Naive thymus-derived CD4-positive, alpha-beta T cell (primary cell): ENCODE data around the gene C1orf52. TPM values are rescaled to one million over a fixed set of nuclear protein-coding genes. Genes with fewer than 3 reads are reported as not detected.

Experiments used
- ATAC-seq: fragments of 150-1000 bp; cut with Tn5 transposase; 2 replicates; pipeline ENCODE4 v1.10.0; 2021; ENCODE audit warnings: mild to moderate bottlenecking, moderate library complexity
- CTCF ChIA-PET: fragments of 350-600 bp; sonication (Branson Sonifier 250); formaldehyde crosslinking; loops from one replicate; lab custom pipeline; 2021; ENCODE audit warnings: antibody characterized with exemption; lab: Charles Lee
- POLR2A ChIA-PET: fragments of 350-600 bp; sonication (Branson Sonifier 250); formaldehyde crosslinking; loops from one replicate; lab custom pipeline; 2021; ENCODE audit warnings: antibody characterized with exemption, inconsistent platforms; lab: Charles Lee
- DNase-seq, 9 donors: peaks; one replicate each; pipeline versions ENCODE4 v3.0.0 to v3.0.0-alpha.2; 2020 to 2022; ENCODE audit warnings: mixed read lengths in 1 of 9
- H3K27ac ChIP-seq: one replicate; pipeline ENCODE4 v1.7.0; 2013; ENCODE audit warnings: mild to moderate bottlenecking, low read depth, low read length, moderate library complexity
- H3K27me3 ChIP-seq, 2 donors: one replicate each; pipeline ENCODE4 v1.7.0; 2013; ENCODE audit warnings: low read length in 2 of 2, mild to moderate bottlenecking in 2 of 2, moderate library complexity in 2 of 2; ENCODE audit not compliant: control insufficient read depth in 2 of 2, insufficient read depth in 2 of 2
- H3K36me3 ChIP-seq, 3 experiments: 1 replicate in 2 of 3; 2 replicates in 1 of 3; pipeline ENCODE4 v1.7.0; 2013; ENCODE audit warnings: low read length in 3 of 3, mild to moderate bottlenecking in 3 of 3, moderate library complexity in 1 of 3; ENCODE audit not compliant: insufficient read depth in 3 of 3, control insufficient read depth in 2 of 3
- H3K4me1 ChIP-seq, 2 donors: one replicate each; pipeline ENCODE4 v1.7.0; 2013; ENCODE audit warnings: low read length in 2 of 2, mild to moderate bottlenecking in 2 of 2, moderate library complexity in 1 of 2; ENCODE audit not compliant: control insufficient read depth in 2 of 2, insufficient read depth in 2 of 2
- H3K4me3 ChIP-seq: 2 replicates; pipeline ENCODE4 v1.7.0; 2013; ENCODE audit warnings: mild to moderate bottlenecking, low read length
- H3K9me3 ChIP-seq, 3 experiments: 1 replicate in 2 of 3; 2 replicates in 1 of 3; pipeline ENCODE4 v1.7.0; 2013; ENCODE audit warnings: low read length in 3 of 3; ENCODE audit not compliant: control insufficient read depth in 2 of 3
- H3K27ac Mint-ChIP-seq, 9 donors: one replicate each; pipeline ENCODE4 v1.8.0; 2020 to 2022; ENCODE audit warnings: mixed read lengths in 9 of 9, mild to moderate bottlenecking in 8 of 9, moderate library complexity in 5 of 9, inconsistent platforms in 2 of 9
- H3K27me3 Mint-ChIP-seq, 5 donors: one replicate each; pipeline ENCODE4 v1.8.0; 2021 to 2022; ENCODE audit warnings: mixed read lengths in 5 of 5, mild to moderate bottlenecking in 1 of 5
- H3K36me3 Mint-ChIP-seq, 5 donors: one replicate each; pipeline ENCODE4 v1.8.0; 2020 to 2022; ENCODE audit warnings: mixed read lengths in 5 of 5, mild to moderate bottlenecking in 3 of 5, inconsistent platforms in 1 of 5
- H3K4me1 Mint-ChIP-seq, 7 donors: one replicate each; pipeline ENCODE4 v1.8.0; 2020 to 2022; ENCODE audit warnings: mixed read lengths in 7 of 7, mild to moderate bottlenecking in 3 of 7, inconsistent platforms in 1 of 7
- H3K4me3 Mint-ChIP-seq, 10 donors: one replicate each; pipeline ENCODE4 v1.8.0; 2020 to 2022; ENCODE audit warnings: mild to moderate bottlenecking in 10 of 10, mixed read lengths in 10 of 10, moderate library complexity in 6 of 10, inconsistent platforms in 2 of 10
- H3K9me3 Mint-ChIP-seq, 11 donors: one replicate each; pipeline ENCODE4 v1.8.0; 2020 to 2022; ENCODE audit warnings: mixed read lengths in 11 of 11, mild to moderate bottlenecking in 4 of 11, inconsistent platforms in 1 of 11, moderate library complexity in 1 of 11
- intact Hi-C, 2 donors: fragments of 100-400 bp; cut with micrococcal nuclease; formaldehyde crosslinking; loops; one replicate each; pipeline ENCODE4 v1.15.1; 2023
- polyA plus RNA-seq, 2 donors: library from polyadenylated mRNA; unstranded; fragments of 300-500 nt; fragmentation: Illumina TruSeq; gene quantifications; one replicate each; pipeline ENCODE4 v1.2.3, GENCODE V29; 2021
- total RNA-seq, 6 experiments: library from RNA in 5 of 6; stranded (reverse) in 5 of 6; gene quantifications; 1 replicate in 5 of 6; 2 replicates in 1 of 6; pipeline ENCODE4 v1.2.3 and lab custom pipeline; 2021 to 2026

Gene C1orf52
- total and polyA plus RNA-seq, 7 experiments from 2014 or later = 25.7 to 55.4 (median 41.6) TPM

- ATAC-seq = no peak
- Mint-ChIP-seq H3K36me3 (no peaks in the 10 kb centered on the region), H3K27ac (no peak overlapping the region), H3K4me3 (no peak overlapping the region), H3K27me3 (peaks cover 0 to 35% (median 0%) of the 10 kb centered on the region in 5 donors), H3K4me1 (no peaks in the 10 kb centered on the region), H3K9me3 (no peaks in the 10 kb centered on the region)
- POLR2A ChIA-PET = interaction anchor here (1.4 kb wide), 1 partner anchor 280 kb away, joined by 3 read pairs; no protein-coding TSS in a partner anchor
- Histone ChIP-seq H3K4me1 (no peaks in the 10 kb centered on the region), H3K27ac (no peak overlapping the region), H3K4me3 (no peak overlapping the region), H3K9me3 (no peaks in the 10 kb centered on the region), H3K27me3 (no peaks in the 10 kb centered on the region), H3K36me3 (no peaks in the 10 kb centered on the region)
- CTCF ChIA-PET = interaction anchor here (0.5 to 1.5 kb wide), 2 partner anchors 30 to 70 kb away, joined by 3 to 5 read pairs; no protein-coding TSS in a partner anchor
- no peak for DNase-seq
- intact Hi-C loops = no loop called here
Observed at GRCh38 chr1:85224734-85225623, 34.5 kb downstream of the C1orf52 start.

- Mint-ChIP-seq H3K36me3 (no peaks in the 10 kb centered on the region), H3K4me1 (no peaks in the 10 kb centered on the region), H3K27me3 (peaks cover 0 to 40% (median 0%) of the 10 kb centered on the region in 5 donors), H3K4me3 (no peak overlapping the region), H3K27ac (no peak overlapping the region), H3K9me3 (no peaks in the 10 kb centered on the region)
- Histone ChIP-seq H3K9me3 (no peaks in the 10 kb centered on the region), H3K36me3 (no peaks in the 10 kb centered on the region), H3K27me3 (no peaks in the 10 kb centered on the region), H3K27ac (no peak overlapping the region), H3K4me3 (no peak overlapping the region), H3K4me1 (no peaks in the 10 kb centered on the region)
- no peak for DNase-seq
- ChIA-PET CTCF (interaction anchor here (1.5 kb wide), 1 partner anchor 30 kb away, joined by 5 read pairs; no protein-coding TSS in a partner anchor), POLR2A (no interaction called here)
- intact Hi-C loops = no loop called here
- ATAC-seq = no peak
Observed at GRCh38 chr1:85224295-85224694, 35.2 kb downstream of the C1orf52 start.

- no peak overlapping the region for H3K27ac Mint-ChIP-seq
- DNase-seq (no peak), ATAC-seq (no peak)
- peaks cover 0 to 44% (median 3%) of the 10 kb centered on the region in 5 donors for H3K27me3 Mint-ChIP-seq
- POLR2A ChIA-PET = no interaction called here
- Histone ChIP-seq H3K27ac (no peak overlapping the region), H3K4me1 (no peaks in the 10 kb centered on the region), H3K9me3 (no peaks in the 10 kb centered on the region), H3K4me3 (no peak overlapping the region), H3K27me3 (peaks cover 0 to 5% of the 10 kb centered on the region in 2 donors), H3K36me3 (no peaks in the 10 kb centered on the region)
- intact Hi-C loops = no loop called here
- no peaks in the 10 kb centered on the region for H3K4me1 Mint-ChIP-seq
- H3K4me3 Mint-ChIP-seq = no peak overlapping the region
- H3K9me3 Mint-ChIP-seq = no peaks in the 10 kb centered on the region
- H3K36me3 Mint-ChIP-seq = no peaks in the 10 kb centered on the region
- CTCF ChIA-PET = interaction anchor here (0.6 to 1.5 kb wide), 2 partner anchors 31 to 1202 kb away, joined by 3 to 5 read pairs; no protein-coding TSS in a partner anchor
Observed at GRCh38 chr1:85223334-85223733, 36.1 kb downstream of the C1orf52 start.

- H3K27ac ChIP-seq = no peak overlapping the region
- POLR2A ChIA-PET = interaction anchor here (0.6 kb wide), 1 partner anchor 318 kb away, joined by 3 read pairs; no protein-coding TSS in a partner anchor
- CTCF ChIA-PET = no interaction called here
- H3K36me3 ChIP-seq = no peaks in the 10 kb centered on the region
- Mint-ChIP-seq H3K36me3 (no peaks in the 10 kb centered on the region), H3K4me3 (no peak overlapping the region), H3K4me1 (no peaks in the 10 kb centered on the region), H3K27me3 (peaks cover 7 to 52% (median 18%) of the 10 kb centered on the region in 5 donors), H3K27ac (no peak overlapping the region), H3K9me3 (peaks cover 0 to 6% (median 0%) of the 10 kb centered on the region in 11 donors)
- H3K4me3 ChIP-seq = no peak overlapping the region
- ATAC-seq (no peak), DNase-seq (no peak)
- peaks cover 0 to 5% of the 10 kb centered on the region in 2 donors for H3K27me3 ChIP-seq
- H3K9me3 ChIP-seq = no peaks in the 10 kb centered on the region
- intact Hi-C loops = loop anchor here in 1 of 2 donors (2.0 kb wide), 1 partner anchor 18 kb away; no protein-coding TSS in a partner anchor
- H3K4me1 ChIP-seq = no peaks in the 10 kb centered on the region
Observed at GRCh38 chr1:85220756-85221201, 38.7 kb downstream of the C1orf52 start.

GRCh38 chr1:85219853-85220610, 39.4 kb downstream of the C1orf52 start:
- ChIA-PET POLR2A (interaction anchor here (0.6 kb wide), 1 partner anchor 317 kb away, joined by 3 read pairs; no protein-coding TSS in a partner anchor), CTCF (no interaction called here)
- H3K27me3 Mint-ChIP-seq = peaks cover 7 to 50% (median 21%) of the 10 kb centered on the region in 5 donors
- Histone ChIP-seq H3K4me3 (no peak overlapping the region), H3K9me3 (no peaks in the 10 kb centered on the region), H3K27me3 (peaks cover 0 to 5% of the 10 kb centered on the region in 2 donors), H3K27ac (no peak overlapping the region), H3K4me1 (no peaks in the 10 kb centered on the region), H3K36me3 (no peaks in the 10 kb centered on the region)
- no peaks in the 10 kb centered on the region for H3K4me1 Mint-ChIP-seq
- no peak overlapping the region for H3K4me3 Mint-ChIP-seq
- no peak for ATAC-seq
- no peak for DNase-seq
- H3K9me3 Mint-ChIP-seq = peaks cover 0 to 6% (median 0%) of the 10 kb centered on the region in 11 donors
- no peaks in the 10 kb centered on the region for H3K36me3 Mint-ChIP-seq
- no peak overlapping the region for H3K27ac Mint-ChIP-seq
- intact Hi-C loops = loop anchor here in 1 of 2 donors (2.0 kb wide), 1 partner anchor 17 kb away; no protein-coding TSS in a partner anchor

- H3K4me1 ChIP-seq = no peaks in the 10 kb centered on the region
- DNase-seq (no peak), ATAC-seq (no peak)
- intact Hi-C loops = no loop called here
- H3K4me3 ChIP-seq = no peak overlapping the region
- no peak overlapping the region for H3K4me3 Mint-ChIP-seq
- H3K9me3 ChIP-seq = no peaks in the 10 kb centered on the region
- POLR2A ChIA-PET = no interaction called here
- H3K36me3 Mint-ChIP-seq = peaks cover 0 to 4% (median 0%) of the 10 kb centered on the region in 5 donors
- H3K27ac Mint-ChIP-seq = no peak overlapping the region
- no peak overlapping the region for H3K27ac ChIP-seq
- peaks cover 0 to 5% of the 10 kb centered on the region in 2 donors for H3K27me3 ChIP-seq
- H3K4me1 Mint-ChIP-seq = no peaks in the 10 kb centered on the region
- CTCF ChIA-PET = no interaction called here
- peaks cover 7 to 50% (median 27%) of the 10 kb centered on the region in 5 donors for H3K27me3 Mint-ChIP-seq
- H3K36me3 ChIP-seq = no peaks in the 10 kb centered on the region
- peaks cover 0 to 6% (median 0%) of the 10 kb centered on the region in 11 donors for H3K9me3 Mint-ChIP-seq
Observed at GRCh38 chr1:85216697-85217096, 42.8 kb downstream of the C1orf52 start.
